T1000 (cell line): Measurements from ENCODE around the gene TENM4.

Experiments
- DNase-seq: peaks from one replicate; lab custom pipeline; 2025; ENCODE audit warnings: mixed read lengths; lab: John Stamatoyannopoulos, UW

Gene TENM4

DNA sequence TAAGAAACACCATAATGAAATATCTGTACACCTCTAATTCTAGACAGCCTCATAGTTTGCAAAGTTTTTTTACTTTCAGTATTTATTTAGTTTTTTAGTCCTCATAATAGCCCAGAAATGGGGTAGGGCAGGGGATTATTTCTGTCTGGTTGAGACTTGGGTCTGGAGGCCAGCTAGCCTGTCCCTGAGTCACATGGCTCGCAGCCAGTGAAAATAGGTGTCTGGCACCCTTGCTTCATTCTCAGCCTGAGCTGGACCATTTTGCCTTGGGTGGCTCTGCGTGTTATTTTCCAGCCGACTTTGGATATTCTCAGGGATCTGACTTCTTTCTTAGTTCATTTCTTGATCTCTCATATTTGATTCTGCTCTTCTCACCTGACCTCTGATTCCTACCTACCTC lies 742.2 kb downstream of the TENM4 start:
- DNase-seq: peak; percentile 5

DNA sequence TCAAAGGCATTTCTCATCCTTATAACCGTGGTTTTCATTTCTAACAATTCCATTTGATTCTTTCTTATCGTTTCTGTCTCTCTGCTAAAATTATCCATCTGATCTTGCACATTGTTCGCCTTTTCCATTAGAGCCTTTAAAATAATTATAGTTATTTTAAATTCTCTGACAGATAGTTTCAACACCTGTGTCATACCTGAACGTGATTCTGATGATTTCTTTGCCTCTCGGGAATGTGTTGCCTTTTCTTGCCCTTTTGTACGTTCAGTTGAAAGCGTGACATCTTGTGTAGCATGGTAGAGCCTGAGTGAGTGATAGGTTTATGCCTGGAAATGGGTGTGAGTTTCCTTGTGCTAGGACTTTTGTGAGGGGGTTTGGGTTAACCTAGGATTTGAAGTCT lies 744.7 kb downstream of the TENM4 start:
- DNase-seq: no peak

DNA sequence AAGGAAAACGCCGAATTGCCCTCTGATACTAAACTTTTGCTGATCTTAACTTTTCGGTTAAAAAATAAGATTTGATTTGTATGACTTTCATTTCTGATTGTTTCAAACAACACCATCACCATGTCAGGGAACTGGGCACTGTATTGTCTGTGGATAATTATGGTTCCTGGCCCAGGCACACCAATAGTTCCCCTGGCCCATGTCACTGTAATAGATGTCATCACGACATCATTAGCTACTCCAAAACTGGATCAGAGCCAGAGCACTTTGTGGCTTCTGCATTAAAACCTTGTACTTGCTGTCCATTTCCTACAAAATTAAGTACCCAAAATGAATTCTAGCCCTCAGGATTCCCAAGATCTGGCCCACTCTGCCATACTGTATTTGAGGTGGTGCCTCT lies 746.7 kb downstream of the TENM4 start:
- no peak for DNase-seq

DNA sequence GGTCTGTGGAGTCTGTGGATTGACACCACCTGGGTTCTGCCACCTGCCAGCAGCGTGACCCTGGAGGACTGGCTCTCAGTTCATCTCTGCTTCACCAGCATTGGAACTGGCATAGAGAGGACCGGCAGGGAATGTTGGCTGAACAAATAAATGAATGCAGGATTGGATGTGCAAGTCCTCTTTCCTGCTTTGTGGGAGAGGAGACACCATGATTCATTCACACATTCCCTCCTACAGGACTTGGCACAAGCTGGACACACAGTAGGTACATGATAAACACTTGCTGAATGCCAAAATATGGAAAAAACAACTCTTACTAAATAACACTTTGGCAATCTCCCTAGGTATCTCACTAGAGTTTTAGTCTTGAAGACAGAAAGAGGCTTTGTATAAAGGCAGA lies 749.6 kb downstream of the TENM4 start:
- no peak for DNase-seq

DNA sequence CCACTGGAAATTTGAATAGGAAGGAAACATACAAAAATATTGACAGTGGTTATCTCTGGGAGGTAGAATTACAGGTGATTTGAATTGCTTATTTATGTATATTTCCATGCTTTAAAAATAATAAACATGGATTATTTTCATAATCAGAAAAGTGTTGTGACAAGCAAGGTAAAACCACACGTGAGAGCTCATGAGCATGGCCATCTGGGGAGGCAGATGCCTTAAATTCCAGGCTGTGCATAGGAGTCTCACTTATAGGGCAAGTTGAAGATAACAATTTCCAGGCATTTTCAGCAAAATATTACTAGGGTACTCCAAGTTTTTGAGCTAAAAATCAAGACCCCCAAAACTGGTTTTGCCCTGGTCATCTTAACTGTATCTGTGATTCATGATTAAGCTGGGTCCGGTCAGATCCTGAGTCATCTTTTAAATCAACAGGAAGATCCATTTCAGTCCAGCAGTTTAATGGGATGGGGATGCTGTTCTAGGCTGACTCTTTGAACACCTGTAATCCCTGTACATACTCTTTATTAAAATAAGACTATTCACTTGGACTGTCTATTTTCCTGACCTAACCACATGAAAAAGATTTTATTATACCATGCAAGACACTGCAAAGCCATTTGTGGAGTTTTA lies 750.4 kb downstream of the TENM4 start:
- DNase-seq: no peak

DNA sequence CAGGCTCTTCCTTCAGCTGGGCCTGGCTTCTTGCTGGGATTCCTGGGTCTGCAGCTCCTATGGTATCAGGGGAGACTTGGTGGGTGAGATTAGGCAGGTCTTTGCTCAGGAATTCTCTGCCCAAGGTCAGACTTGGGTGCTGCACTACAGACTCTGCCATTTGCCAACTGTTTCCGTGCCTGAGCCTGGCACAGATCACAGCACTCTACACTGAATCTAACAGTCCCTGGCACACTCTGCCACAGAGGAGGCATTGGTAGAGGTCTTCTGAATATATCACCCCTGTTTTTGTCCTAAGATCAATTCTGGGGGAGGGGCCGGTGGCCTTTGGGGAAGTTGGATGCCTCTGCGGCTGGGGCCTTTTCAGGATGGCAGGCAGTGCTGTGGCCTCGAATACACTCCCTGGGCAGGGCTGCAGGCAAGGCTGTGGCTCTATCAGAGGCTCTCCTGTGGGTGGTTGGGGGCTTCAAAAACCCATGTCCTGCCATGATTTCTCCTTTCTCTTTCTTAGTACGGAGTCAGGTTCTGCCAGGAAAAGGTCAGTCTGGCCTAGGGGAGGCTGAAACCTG lies 751.2 kb downstream of the TENM4 start:
- no peak for DNase-seq

DNA sequence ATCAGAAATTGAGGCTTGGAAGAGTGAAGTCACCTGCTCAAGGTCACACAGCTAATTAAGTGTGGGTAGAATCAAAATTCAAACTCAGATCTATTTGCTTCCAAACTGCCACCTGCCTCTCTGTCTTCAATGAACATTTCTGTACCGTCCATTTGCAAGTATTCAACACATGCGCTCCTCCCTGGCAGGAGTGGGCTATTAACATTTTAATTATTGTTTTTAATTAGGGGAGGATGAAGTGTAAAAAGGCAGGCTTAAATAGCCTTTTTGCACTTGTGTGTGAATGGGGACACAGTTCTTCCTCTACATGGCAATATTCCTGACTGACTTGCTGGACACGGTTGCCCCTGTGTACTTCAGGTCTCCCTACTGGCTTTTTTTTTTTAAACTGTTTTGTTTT lies 751.7 kb downstream of the TENM4 start:
- DNase-seq: no peak

DNA sequence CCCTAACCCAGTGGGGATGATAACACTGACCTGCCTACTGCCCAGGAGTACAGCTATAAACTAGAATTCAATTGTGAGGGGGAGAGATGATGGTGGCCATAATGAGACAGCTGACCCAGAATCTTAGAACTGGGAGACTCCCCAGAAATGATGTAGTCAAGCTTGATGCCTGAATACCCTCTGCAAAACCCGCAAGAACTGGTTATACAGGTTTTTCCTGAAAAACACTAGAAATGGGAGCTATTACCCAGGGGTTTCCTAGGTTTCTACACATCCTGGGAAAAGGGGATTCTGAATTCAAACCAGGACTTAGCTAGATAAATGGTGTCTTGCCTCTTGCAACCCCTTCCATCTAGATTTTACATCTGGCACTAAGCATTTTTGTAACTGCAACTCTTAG lies 752.4 kb downstream of the TENM4 start:
- no peak for DNase-seq

DNA sequence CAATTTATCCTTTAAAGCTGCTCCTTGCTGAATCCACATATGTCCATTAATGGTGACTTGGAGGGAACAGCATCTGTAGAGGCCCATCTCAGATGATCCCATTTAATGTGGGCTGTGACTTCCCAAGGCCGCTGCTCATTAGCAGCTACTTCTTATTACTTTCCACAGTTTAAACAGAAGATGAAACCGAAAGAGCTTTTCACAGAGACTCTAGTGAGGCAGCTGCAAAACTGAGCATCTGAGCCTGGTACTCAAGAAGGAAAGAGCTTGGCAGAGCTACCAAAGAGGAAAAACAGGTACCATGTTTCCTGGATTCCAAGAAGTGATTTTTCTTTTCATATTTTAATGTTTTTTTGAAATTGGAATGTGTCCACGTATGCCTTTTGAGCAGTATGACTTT lies 755.7 kb downstream of the TENM4 start:
- no peak for DNase-seq

DNA sequence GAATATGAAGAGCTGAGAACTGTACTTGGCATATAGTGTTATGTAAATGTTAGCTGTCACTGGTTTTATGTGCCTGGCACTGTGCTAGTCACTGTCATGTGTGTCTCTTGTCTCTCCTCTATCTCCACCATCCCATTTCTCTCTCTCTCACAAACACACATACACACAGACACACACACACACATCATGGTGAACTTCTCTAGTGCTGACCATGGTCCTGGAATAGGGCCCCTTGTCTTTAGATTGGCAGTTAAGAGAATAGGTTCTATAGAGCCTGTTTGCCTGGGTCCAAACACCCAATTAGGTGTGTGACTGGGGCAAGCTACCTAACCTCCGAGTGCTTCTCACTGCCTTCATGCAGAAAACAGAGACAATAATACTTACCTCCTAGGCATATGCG lies 756.5 kb downstream of the TENM4 start:
- no peak for DNase-seq

DNA sequence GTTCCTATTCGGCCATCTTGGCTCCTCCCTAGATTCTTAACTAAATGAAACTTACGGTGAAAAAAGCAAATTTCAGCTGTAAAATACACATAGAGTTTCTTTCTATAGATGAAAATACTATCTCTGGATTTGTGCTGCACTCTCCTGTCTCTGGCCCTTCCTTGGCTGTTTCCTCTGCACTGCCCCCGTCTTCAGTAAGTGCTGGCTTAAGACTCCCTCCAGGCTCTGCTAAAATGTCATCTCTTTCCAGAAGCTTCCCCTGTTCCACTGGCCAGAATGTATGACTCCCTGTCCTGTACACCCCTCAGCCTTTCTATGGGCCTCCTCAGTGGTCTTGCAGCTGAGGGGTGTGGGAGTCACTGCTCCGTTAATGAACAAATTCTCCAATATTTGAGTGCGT lies 757.1 kb downstream of the TENM4 start:
- no peak for DNase-seq

DNA sequence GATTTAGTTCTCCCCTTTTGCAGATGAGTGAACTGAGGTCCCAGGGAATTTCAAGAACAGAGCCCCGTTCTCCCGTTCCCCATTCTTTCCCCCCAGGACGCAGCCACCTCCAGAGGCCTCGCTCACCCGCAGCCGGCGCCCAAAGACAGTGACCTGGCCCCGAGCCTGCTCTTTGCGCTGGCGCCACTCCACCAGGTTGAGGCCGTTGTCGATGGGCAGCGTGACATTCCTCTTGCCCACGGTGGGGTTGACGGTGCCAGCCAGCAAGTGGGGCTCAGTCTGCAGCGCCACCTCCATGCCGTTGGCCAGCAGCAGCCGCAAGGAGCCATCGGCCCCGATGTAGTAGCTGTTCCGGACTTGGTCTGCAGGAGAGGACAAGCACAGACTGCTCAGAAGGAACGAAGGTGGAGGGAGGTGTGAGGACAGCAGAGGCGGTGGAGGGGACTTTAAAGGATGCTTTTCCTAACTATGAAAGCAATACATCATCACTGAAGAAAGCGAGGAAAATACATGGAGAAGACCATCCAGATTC lies 764.7 kb downstream of the TENM4 start:
- no peak for DNase-seq

DNA sequence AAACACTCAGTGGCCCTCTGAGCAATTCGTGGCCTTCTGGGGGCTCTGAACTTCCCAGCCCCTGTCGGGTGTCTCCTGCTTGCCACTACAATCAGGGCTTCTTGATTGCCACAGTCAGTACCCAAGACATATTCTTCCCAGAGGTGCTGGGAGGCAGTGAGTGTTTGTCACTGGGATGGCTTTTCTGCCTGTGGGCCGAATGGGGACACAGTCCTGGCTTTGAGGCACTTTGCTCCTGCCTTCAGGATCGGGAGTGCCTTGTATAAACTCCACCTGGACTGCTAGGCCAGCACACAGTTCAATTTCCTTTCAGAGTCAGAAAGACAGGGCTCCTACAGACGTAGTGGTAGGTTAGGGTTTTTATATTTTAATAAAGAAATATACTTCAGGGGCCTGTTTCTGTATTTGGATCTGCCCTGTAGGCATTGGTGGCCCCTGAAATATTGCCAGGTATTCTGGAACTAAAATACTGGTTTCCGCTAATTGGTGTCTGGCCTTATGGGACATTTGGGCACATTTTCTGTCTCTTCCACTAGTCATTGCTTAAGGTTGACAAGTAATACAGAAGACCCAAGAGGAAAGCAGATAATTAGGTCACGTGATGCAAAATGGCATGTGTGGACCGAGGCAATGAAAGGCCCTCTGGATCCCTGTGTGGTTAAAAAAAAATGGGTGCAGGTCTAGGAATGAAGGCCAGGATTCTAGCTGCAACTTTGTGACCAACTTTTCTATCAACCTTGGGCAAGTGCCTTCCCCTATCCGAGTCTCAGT lies 767.8 kb downstream of the TENM4 start:
- no peak for DNase-seq

DNA sequence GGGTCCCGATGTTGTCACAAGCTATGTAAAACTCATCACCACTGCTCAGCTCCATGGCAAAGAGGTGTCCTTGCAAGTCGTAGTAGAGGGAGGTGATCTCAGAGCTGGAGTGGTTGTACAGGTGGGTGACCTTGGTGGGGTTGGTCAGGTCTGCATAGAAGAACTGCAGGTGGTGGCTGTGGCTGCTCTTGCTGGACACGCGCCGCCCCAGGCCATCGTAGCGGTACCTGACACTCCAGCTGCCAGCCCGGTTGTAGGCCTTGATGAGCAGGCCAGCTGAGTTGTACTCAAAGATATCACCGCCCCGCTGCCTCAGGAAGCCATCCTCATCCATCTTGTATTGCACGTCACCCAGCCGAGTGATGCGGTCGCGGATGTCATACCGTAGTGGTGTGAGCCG lies 771.6 kb downstream of the TENM4 start:
- DNase-seq: no peak

DNA sequence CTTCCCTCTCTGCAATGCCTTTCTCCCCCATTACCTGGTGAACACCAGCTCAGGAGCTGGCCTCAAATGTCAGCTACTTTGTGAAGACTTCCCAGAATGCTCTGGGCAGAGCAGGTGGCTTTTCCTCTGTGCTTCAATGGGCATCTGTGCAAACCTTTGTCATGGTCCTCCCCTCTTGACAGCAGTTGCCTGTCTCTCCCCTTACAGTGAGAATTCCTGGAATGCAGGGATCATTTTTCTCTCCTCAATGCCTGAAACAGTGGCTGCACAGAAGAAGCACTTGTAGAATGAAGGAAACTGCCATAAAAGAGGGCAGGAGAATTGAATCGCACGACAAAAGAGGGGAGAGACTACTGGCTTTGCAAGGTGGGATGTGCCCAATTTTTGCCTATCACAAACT lies 773.4 kb downstream of the TENM4 start:
- DNase-seq: no peak

DNA sequence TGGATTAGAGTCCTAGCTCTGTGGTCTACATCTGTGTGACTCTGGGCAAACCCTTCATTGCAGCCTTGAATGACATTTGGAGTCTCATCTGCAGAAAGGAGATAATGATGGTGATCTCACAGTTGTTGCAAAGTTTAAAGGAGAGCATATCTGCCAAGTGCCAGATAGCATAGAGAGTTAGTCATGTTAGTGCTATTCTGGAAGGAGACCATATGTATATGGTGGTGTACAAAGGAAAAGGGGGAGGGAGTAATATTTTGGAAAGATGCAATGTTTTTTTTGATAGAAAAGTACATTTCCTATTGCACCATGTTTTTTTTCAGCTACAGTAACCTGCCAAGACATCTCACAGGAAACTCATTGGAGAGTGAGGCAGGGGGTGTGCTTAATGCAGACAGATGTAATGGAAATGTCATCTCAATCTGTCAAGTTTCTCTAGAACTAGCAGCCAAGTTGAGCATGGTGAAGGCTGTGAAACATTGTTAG lies 774.1 kb downstream of the TENM4 start:
- DNase-seq: no peak

DNA sequence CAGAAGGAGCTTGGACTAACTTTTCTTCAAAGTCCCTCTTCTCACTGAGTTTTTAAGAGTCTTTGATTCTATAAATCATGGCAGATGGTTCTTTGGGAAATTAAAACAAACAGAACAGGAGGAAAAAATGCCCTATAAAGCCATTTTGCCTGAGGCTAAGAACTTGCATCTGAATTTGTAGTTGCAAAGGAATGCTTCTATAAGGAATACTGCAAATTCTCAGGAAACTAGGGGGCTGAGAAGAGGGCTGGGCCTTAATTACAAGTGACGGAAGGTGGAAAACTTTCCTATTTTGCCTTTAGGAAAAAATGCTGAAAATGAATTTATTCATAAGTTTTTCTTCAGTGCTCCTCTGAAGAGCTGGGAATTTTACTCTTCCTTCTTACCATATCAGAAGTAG lies 776.2 kb downstream of the TENM4 start:
- DNase-seq: no peak

DNA sequence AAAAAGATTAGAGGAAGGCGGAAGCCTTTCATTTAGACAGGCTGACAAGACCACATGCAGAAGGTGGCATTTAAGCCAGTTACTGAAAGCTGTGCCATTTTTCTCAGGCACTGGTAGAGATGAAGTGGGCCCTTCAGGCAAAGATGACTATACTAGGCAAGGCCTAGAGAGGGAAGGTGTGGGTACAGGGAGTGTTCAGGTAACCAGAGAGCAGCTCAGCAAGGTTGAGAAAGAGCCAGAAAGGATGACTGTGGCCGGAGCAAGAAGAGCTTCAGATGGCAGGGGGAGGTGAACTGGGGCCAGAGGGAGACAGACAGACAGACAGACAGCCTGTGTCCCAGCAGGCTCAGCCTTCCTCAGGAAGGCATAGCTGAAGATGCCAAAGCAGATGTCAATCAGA lies 778.0 kb downstream of the TENM4 start:
- DNase-seq: no peak

DNA sequence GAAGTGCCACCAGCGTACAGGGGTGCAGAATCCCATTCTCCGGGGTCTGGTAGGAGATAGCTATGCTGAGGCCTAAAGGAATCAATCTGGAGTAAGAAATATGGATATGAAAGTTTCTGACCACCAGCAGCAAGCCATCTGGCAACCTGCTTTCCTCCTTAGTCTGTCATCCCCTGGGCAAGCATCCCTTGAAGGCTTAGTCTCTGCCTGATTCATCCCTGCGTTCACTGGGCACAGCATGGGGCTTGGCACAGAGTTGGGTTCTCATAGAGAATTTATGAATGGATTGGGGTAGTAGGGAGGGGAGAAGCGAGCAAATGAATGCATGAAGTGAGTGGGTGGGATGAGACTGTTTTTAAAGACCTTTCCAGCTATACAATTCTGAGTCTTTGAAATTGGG lies 780.4 kb downstream of the TENM4 start:
- no peak for DNase-seq

DNA sequence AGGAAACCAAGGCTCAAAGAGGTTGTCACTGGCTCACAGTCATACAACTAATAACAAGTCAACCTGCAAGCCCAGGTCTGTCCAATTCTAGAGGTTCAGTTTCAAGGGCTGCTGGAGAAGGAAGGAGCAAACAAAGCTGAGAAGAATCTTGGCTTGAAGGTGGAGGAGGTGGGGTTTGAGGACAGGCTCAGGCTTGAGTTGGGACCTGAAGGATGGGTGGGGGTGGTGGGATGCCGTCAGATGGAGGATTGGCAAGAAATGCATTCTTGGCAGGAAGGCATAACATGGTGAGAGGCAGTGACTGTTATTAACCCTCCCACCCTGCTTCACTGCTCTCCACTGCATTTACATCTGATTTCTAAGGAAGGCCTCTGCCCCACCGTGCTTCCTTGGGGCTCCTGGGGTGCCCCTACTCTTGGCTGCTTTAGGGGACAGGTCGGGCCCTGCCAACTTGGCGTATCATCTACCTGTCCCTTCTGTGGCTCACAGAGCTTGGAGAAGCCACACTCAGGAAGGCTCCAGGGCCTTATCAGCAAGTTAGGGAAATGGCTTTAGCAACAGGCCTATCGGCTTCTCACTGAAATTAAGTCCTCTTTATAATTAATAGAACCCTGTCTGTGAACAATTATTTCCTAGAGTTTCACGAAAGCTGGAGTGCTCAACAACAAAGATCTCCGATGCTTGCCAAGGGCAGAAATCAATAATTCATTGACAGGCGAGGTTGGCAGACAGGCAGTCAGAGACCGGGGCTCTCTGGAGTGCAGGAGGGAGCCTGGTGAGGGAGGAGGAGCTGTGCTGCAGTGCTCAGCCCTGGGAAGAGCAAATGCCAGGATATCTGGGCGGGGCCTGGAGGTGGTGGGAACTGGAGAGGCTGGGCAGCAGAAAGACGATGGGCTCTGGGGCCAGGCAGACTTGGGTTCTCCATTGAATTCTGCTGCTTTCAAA lies 781.2 kb downstream of the TENM4 start:
- no peak for DNase-seq

DNA sequence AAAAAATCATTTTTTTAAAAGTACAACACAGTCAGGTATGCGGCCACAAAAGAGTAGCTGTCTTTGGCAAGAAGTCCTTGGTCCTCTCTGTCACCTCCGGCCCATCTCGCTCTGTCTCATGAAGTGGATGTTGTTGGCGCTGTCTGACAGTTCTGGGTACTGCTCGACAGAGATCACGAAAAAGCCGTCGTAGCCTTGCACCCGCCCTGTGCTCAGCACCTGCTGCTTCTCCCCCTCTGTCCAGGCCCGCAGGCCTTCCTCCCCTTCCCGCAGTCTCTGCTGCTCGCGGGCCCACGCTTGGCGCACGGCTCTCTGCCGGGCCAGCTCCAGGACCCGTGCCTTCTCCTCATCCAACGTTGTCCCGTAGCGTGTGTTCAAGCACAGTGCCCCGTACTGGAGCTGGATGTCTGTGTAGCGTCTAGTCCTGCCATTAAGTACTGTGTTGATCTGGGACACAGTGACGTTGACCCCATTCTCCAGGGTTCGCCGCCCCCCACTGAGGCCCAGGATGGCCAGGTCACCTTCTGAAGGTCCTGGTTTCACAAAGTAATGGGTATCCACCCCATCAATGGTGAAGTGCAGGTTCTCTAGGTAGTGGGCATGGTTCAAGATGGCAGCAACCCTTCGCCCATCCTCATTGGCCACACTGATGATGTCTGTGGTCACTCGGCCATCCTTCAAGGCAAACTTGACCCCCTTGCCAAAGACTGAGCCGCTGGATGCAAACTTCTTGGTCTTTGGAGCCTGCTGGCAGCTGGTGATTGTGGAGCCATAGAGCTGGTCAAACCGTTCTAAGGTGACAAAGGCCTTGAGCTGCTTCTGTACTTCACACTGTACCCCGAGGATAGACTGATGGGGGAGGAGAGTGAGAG lies 782.6 kb downstream of the TENM4 start:
- DNase-seq: no peak
